HL-60/S4 treated with retinoic acid at 250 ng/mL for 4 days and 3 days (cell line): ENCODE measurements around the gene TENM3.

ENCODE experiments used
- in situ Hi-C: fragments of 300-500 bp; cut with MboI; formaldehyde crosslinking; loops from 2 replicates; pipeline ENCODE4 v1.7.0; 2022; ENCODE audit warnings: low sequenced_read_pairs

TENM3 gene

DNA sequence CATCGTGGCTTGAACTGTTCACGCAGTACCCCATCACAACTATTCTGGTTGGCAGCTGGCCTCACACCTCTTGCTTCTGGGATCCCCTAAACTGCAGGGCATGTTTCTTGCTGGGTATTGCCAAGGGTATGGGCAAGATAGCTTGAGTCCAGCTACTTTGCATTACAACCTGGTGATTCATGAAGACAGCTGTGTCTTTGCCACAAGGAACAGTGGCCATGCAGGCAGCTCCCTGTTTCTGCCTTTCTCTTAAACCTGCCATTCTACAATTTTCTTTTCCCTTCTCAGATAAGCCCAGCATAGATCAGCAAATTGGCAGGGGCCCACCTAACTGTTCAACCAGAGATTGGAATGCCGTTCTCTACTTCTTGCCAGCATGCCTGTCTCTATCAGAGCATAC, 42.8 kb downstream of the TENM3 start:
- in situ Hi-C loops: no loop called here

- in situ Hi-C loops: no loop called here
These were observed 43.7 kb downstream of the TENM3 start for GRCh38 chr4:182286931-182287330.

DNA sequence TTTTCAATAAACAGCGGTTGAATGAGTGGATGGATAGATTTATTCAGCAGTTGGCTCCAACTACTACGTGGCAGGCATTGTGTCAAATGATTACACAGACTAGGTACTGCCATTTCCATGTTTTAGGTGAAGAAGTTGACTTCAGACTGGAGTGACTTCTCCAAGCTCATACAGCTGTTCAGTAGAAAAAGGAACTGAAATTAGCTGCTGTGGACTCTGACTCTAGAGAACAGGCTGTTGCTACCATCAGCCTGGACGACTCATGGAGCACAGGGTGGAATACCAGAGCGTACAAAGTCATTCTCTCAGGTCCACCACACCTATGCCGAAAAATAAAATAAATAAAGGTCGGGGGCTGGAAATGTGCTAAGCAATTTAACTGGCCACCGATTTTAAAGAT, 45.3 kb downstream of the TENM3 start:
- in situ Hi-C loops: no loop called here

DNA sequence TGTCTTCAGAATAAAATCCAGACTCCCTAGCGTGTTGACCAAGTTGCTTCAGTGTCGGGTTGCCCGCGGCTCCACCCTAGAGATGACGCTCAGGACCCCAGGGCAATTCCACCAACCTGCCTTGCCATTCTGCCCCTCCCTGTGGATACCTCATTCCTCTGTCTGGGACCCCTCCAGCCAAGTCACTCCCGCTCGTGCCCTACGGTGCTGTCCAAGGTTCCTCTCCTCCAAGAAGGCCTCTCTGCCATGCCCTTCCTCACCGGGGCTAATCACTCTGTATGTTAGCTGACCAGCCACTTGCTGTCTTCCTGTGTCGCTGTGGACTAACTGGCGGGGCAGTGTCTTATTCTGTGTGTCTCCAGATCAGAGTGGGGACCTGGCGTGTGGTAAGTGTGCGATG, 46.6 kb downstream of the TENM3 start:
- in situ Hi-C loops: no loop called here

DNA sequence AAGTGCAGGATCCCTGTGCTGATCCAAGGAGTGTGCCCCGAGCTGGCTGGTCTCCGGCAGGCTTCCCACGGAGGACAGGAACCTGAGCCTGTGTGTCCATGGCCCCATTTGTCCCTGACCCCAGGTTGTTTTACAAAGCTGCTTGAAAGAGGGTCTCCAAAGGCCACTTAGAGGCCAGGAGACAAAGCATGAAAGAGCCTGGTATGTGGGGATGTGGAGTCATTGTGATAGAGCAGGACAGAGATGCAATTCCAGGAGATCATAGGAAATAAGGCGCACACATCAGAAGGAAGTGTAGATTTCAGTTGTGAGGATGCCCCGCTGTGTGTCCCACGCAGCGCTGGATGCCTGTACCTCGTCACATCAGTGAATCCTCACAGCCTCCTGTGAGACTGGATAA, 48.0 kb downstream of the TENM3 start:
- in situ Hi-C loops: no loop called here

DNA sequence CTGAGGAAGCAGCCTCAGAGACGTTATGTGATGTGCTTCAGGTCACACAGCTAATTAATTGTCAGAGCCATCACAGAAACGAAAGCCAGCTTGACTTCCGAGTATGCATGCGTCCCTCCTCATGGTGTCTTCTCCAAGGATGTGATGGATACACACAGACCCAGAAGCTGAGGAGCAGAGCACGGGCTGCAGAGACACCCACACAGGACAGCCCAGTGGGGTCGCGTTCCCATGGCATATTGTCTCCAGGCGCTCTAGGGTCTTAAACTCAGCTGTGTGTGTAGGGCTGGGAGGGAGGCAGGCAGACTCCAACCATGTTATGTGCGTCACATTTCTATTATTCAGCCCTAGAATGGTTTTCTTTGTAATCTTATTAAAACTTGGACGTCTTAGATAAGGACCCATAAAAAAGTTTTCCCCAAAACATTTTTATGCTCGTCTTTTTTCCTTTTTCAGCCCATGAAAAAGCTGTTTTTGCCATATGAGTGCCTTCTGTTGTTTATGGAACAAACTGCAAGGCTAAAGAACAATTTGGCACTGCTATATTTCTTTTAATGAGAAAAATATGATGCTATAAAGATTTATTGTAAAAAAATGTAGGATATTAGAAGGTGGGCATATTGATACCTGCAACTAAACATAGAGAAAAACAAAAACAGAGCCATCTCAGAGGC, 48.5 kb downstream of the TENM3 start:
- in situ Hi-C loops: no loop called here

- in situ Hi-C loops: no loop called here
These were observed 49.4 kb downstream of the TENM3 start for GRCh38 chr4:182292612-182293011.

- in situ Hi-C loops: no loop called here
These were observed 50.6 kb downstream of the TENM3 start for GRCh38 chr4:182293691-182294255.

- in situ Hi-C loops: no loop called here
These were observed 51.2 kb downstream of the TENM3 start for GRCh38 chr4:182294451-182294850.

DNA sequence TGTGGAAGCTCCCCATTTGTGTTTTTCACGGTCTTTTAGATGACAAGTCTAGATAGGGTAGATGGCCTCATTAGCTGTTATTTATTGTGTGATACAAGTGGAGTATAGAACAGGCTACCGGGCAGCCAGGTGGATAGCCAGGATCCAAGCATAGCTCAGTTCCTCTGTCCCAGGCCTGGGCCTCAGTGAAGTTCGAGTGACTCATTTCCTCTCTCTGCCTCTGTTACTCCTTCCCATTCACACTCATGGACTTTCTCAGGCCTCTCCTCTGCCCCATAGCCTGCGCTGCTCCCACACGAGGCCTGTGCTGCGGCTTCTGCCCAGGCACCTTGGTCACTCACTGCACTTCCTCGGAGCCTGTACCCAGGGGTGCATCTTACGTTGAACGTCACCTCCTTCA, 54.5 kb downstream of the TENM3 start:
- in situ Hi-C loops: no loop called here

DNA sequence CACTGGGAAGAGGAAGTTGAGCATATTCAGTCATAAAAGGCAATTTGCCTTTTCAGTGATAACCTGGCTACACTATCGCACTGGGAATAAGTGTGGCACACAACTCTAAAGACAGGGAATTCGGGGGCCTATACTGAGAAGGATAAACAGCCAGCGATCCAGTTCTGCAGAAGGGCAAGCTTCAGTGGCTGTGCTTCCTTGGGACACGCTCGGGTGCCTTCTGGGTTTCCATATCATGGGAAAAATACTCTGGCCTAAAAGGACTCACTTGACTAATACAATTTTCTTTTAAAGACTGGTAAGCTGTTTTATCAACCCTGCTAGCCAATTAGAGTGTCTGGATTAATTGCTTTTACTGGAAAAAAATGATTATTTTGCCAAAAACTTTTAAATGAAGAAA, 58.5 kb downstream of the TENM3 start:
- in situ Hi-C loops: no loop called here

- in situ Hi-C loops: no loop called here
These were observed 60.6 kb downstream of the TENM3 start for GRCh38 chr4:182303847-182304246.

DNA sequence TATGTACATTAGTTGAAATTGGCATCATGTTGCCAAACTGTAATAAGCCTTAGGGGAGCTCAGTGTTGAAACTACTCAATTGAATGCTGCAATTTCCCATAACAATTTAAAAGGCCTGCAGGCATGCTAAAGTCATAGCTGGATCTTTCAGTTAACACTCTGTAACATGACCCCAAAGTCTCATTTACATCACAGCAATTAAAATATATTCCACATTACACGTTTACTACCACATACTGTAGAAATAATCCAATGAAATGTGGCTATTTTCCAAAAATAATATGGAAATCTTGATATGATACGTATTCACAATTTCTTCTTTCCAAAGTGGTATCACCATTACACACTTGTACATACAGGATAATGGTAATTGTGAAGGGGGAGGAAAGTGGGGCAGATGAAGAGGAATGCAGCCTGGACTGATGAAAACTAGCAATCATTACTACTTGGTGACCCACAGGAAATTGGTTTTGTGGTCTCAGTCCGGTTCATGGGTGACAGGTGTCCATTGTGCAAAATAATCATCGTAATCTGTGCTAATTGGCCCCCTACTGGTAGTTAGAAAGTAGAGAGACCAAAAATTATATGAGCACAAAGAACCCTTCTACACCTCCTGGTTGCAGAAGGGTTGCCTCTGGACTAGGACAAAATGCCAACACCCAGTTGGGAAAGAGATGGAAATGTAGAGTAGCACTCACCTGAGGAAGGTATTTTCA, 63.7 kb downstream of the TENM3 start:
- in situ Hi-C loops: no loop called here

- in situ Hi-C loops: no loop called here
These were observed 64.5 kb downstream of the TENM3 start for GRCh38 chr4:182307746-182308145.

DNA sequence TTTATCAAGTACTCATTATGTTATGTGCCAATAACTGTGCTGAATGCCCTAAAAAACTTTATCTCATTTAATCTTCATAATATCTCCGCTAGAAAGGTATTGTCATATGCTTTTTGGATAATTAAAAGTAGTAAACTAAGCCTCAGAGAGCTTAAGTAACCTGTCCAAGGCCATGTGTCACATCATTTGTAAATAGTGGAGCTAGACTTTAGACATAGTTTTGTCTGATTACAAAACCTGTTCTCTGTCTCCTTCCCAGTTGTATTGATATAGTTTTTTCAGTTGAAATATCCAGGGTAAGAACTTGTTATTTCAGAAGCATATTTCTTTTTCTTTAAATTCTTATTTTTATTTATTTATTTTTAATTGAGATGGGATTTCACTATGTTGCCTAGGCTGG, 66.7 kb downstream of the TENM3 start:
- in situ Hi-C loops: no loop called here

DNA sequence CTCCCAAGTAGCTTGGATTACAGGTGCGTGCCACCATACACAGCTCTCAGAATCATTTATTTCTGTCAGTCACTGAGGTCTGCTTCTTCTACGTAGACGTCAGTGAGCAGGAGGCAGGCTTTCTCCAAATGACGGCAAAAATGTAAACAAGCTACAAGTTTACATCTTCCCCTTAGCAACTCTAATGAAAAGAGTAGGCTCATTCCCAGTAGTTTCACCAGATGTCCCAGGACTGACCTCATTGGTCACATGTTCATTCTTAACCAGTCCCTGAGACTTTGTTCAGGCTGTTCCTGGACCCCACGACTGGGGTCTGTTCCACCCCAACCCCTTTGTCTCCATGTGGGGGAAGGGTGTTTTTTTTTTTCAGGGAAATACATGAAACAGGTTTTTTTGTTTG, 67.1 kb downstream of the TENM3 start:
- in situ Hi-C loops: no loop called here

DNA sequence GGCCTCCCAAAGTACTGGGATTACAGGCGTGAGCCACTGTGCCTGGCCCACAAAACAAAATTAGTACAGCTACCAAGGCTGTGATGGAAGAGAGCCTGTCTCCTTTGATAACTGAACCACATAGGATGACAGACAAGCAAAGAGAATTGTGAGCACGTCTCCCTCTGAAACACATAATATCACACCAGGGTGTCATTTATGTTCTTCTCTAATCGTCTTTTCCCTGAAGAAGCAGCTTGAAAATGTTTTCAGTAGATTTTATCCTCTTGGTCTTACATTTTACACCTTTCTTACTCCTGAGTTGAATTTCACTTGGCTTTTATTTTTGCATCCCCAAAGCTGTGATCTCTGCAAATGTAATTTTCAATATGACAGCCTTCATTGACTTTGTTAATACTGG, 67.8 kb downstream of the TENM3 start:
- in situ Hi-C loops: no loop called here

DNA sequence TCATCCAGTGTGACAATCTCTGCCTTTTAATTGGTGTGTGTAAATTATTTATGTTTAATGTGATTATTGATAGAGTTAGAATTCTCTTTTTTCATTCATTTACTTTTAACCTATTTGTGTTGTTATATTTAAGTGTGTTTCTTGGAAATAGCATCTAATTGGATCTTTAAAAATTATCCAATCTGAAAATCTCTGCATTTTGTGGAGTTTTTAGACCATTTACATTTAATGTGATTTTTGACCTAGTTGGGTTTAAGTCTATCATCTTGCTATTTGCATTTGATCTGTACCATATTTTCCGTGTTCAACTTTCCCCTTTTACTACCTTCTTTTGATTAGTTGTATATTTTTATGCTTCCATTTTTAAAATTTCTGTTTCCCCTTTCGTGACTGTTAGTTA, 71.3 kb downstream of the TENM3 start:
- in situ Hi-C loops: no loop called here

DNA sequence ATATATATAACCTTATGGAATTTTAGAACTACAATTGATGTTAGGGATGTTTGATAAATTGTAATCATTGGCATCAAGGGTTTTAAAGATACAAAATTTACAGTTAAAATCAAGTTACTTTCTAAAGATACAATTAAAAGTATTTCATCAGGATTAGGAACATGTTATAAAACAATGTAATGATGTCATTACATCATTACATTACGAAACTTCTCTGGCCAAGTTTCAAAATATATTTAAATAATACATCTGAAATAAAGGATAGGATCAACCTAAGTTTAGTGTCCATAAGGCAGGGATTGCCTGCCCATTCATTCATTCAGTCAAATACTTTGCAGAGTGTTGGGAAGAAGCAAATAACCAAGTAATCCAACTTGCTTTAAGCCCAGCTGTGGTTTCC, 75.1 kb downstream of the TENM3 start:
- in situ Hi-C loops: no loop called here

DNA sequence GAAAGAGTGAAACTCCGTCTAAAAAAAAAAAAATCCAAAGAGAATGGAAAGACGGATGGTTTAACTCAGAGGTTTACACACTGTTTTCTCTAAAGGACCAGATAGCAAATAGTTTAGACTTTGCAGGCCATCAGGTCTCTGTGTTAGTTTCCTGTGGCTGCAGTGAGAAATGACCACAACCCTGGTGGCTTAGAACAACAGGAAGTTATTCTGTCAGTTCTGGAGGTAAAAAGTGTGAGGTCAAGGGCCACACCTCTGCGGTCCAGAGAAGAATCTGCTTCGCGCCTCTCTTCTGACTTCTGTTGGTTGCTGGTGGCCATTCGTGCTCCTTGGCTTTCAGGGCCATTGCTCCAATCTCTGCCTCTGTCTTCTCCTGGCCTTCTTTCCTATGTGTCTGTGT, 76.9 kb downstream of the TENM3 start:
- in situ Hi-C loops: no loop called here

- in situ Hi-C loops: no loop called here
These were observed 77.4 kb downstream of the TENM3 start for GRCh38 chr4:182320580-182320979.

GRCh38 chr4:182324282-182324681, 81.1 kb downstream of the TENM3 start:
- in situ Hi-C loops: no loop called here
